Rectal smooth muscle tissue (tissue), 1 donor: ENCODE measurements around the gene RAP1GAP.
"Not testable (repeated sequence)": the region's sequence is repeated elsewhere in the genome, so short reads cannot be mapped to it uniquely, and the experiment has no call there.

Source experiments
- H3K27ac ChIP-seq: one replicate; pipeline ENCODE4 v1.7.0; 2013; ENCODE audit warnings: low read depth, low read length, inconsistent platforms
- H3K27me3 ChIP-seq: one replicate; pipeline ENCODE4 v1.7.0; 2013; ENCODE audit warnings: low read length; ENCODE audit not compliant: control insufficient read depth, insufficient read depth
- H3K36me3 ChIP-seq: one replicate; pipeline ENCODE4 v1.7.0; 2013; ENCODE audit warnings: low read length; ENCODE audit not compliant: control insufficient read depth, insufficient read depth
- H3K4me1 ChIP-seq: one replicate; pipeline ENCODE4 v1.7.0; 2013; ENCODE audit warnings: low read length; ENCODE audit not compliant: control insufficient read depth, insufficient read depth
- H3K4me3 ChIP-seq: one replicate; pipeline ENCODE4 v1.7.0; 2013; ENCODE audit warnings: low read length
- H3K9ac ChIP-seq: one replicate; pipeline ENCODE4 v1.7.0; 2013; ENCODE audit warnings: low read length

RAP1GAP gene

DNA sequence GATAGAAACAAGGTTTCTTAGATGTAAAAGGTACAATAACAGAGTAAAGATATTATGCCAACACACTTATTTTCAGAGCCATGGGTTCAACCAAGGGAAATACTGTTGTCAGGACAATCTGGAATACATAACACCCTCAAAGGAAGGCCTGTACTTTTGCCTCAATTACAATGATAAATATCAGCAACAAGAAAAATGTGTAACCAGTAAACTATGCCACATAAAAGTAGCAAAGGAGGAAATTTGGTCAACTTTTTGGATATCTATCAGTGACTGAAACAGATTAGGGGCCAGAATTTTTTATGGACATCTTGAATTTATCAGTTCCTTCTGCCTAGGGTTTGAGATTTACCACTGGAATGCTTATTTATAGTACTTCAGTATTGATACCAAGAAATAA, 24.6 kb upstream of the RAP1GAP start:
- no peaks in the 10 kb centered on the region for H3K4me1 ChIP-seq
- no peak overlapping the region for H3K27ac ChIP-seq
- no peak overlapping the region for H3K9ac ChIP-seq
- H3K36me3 ChIP-seq, result peaks cover 20% of the 10 kb centered on the region
- H3K4me3 ChIP-seq, result no peak overlapping the region
- no peaks in the 10 kb centered on the region for H3K27me3 ChIP-seq

- Histone ChIP-seq H3K36me3 (peaks cover 20% of the 10 kb centered on the region), H3K9ac (no peak overlapping the region), H3K4me3 (no peak overlapping the region), H3K27me3 (no peaks in the 10 kb centered on the region), H3K27ac (no peak overlapping the region), H3K4me1 (no peaks in the 10 kb centered on the region)
These were observed 22.6 kb upstream of the RAP1GAP start for GRCh38 chr1:21691739-21692138.

GRCh38 chr1:21689661-21690372, 20.7 kb upstream of the RAP1GAP start:
- H3K36me3 ChIP-seq, result peaks cover 26% of the 10 kb centered on the region

GRCh38 chr1:21687081-21687529, 17.9 kb upstream of the RAP1GAP start:
- H3K27ac ChIP-seq, result no peak overlapping the region
- no peak overlapping the region for H3K4me3 ChIP-seq
- H3K36me3 ChIP-seq, result peaks cover 11% of the 10 kb centered on the region
- no peak overlapping the region for H3K9ac ChIP-seq
- no peaks in the 10 kb centered on the region for H3K27me3 ChIP-seq
- no peaks in the 10 kb centered on the region for H3K4me1 ChIP-seq

More at GRCh38 chr1:21689661-21690372, 20.7 kb upstream of the RAP1GAP start:
- H3K9ac ChIP-seq, result no peak overlapping the region
- no peaks in the 10 kb centered on the region for H3K27me3 ChIP-seq
- no peak overlapping the region for H3K27ac ChIP-seq
- H3K4me3 ChIP-seq, result no peak overlapping the region
- H3K4me1 ChIP-seq, result no peaks in the 10 kb centered on the region

GRCh38 chr1:21685946-21686678, 17.0 kb upstream of the RAP1GAP start:
- H3K36me3 ChIP-seq, result peaks cover 9% of the 10 kb centered on the region
- no peaks in the 10 kb centered on the region for H3K4me1 ChIP-seq
- no peak overlapping the region for H3K4me3 ChIP-seq
- H3K27me3 ChIP-seq, result no peaks in the 10 kb centered on the region
- no peak overlapping the region for H3K9ac ChIP-seq
- H3K27ac ChIP-seq, result no peak overlapping the region

DNA sequence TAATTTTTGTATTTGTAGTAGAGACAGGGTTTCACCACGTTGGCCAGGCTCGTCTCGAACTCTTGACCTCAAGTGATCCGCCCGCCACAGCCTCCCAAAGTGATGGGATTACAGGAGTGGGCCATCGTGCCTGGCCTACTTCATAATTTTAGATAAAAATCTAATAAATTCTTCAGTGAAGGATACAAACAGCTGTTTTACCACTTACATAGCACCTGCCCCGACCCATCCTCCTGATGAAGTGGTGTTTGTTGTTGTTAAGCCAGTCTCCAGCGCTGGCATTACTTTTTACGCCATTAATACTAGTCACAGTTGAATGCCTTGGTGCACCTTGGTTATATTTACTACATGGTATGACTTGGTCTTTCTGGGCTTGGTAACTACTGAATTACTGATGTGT, 12.3 kb upstream of the RAP1GAP start:
- Histone ChIP-seq H3K4me1 (no peaks in the 10 kb centered on the region), H3K36me3 (peaks cover 7% of the 10 kb centered on the region), H3K4me3 (no peak overlapping the region), H3K27ac (no peak overlapping the region), H3K27me3 (no peaks in the 10 kb centered on the region), H3K9ac (no peak overlapping the region)

DNA sequence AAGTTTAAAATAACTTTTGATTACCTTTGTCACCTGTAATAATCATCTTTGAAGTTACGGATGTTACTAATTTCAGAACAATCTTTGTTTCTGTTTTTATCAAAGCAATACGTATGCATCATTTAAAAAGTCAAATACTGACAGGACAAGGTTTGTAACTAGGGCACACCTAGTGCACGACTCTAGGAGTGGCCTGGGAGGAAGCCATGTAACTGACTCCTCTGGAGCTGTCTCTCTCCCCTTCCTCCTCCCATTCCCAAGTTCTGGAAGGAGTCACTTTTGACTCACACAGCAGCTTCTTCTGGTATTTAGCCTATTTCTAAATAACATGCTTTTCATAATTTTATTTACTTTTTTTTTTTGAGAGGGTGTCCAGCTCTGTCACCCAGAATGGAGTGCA, 11.8 kb upstream of the RAP1GAP start:
- Histone ChIP-seq H3K4me3 (no peak overlapping the region), H3K27ac (no peak overlapping the region), H3K36me3 (peaks cover 2% of the 10 kb centered on the region), H3K27me3 (no peaks in the 10 kb centered on the region), H3K4me1 (no peaks in the 10 kb centered on the region), H3K9ac (no peak overlapping the region)

DNA sequence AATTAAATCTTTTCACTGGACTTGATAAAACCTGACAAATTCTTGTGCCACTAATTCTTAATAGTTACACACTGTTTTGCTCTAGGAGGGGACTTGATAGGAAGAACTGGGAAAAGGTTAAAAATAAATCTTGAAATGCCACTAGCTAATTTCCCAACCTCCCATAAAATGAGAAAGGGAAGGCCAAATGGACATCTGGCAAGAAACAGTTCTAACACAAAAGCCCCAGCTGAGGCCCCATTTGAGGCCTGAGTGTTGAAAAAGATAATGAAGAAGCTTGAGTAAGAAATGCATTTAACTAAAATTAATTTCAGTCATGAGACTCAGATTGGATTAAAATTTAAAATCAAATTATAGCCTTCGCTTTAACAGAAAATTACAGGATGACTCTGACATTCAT, 11.2 kb upstream of the RAP1GAP start:
- Histone ChIP-seq H3K27ac (no peak overlapping the region), H3K4me1 (no peaks in the 10 kb centered on the region), H3K4me3 (no peak overlapping the region), H3K27me3 (no peaks in the 10 kb centered on the region), H3K36me3 (peaks cover 2% of the 10 kb centered on the region), H3K9ac (no peak overlapping the region)

GRCh38 chr1:21677168-21677567, 8.0 kb upstream of the RAP1GAP start:
- Histone ChIP-seq H3K27me3 (no peaks in the 10 kb centered on the region), H3K27ac (no peak overlapping the region), H3K4me1 (peaks cover 13% of the 10 kb centered on the region), H3K9ac (no peak overlapping the region), H3K36me3 (peaks cover 2% of the 10 kb centered on the region), H3K4me3 (no peak overlapping the region)

GRCh38 chr1:21674957-21675356, 5.8 kb upstream of the RAP1GAP start:
- H3K36me3 ChIP-seq, result peaks cover 2% of the 10 kb centered on the region
- peaks cover 3% of the 10 kb centered on the region for H3K27me3 ChIP-seq
- no peak overlapping the region for H3K9ac ChIP-seq
- H3K4me1 ChIP-seq, result peaks cover 19% of the 10 kb centered on the region
- H3K27ac ChIP-seq, result no peak overlapping the region
- H3K4me3 ChIP-seq, result no peak overlapping the region

DNA sequence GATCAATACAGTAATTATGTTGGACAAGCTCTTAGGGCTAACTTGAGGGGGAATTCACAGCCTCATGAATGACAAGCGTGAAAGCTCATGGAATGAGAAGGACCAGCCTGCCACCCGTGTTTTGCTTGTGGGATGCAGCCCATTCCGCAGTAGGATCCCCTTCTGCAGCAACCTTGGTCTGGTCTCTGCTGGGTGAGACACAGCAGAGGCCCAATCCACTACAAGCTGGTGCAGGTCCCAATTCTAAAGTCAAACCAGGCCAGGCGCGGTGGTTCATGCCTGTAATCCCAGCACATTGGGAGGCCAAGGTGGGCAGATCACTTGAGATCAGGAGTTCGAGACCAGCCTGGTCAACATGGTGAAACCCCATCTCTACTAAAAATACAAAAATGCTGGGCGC, 4.7 kb upstream of the RAP1GAP start:
- not testable (repeated sequence) for H3K36me3 ChIP-seq, H3K9ac ChIP-seq, H3K4me3 ChIP-seq, H3K27me3 ChIP-seq
- peak overlapping the region; percentile 51 for H3K27ac ChIP-seq
- peaks cover 19% of the 10 kb centered on the region for H3K4me1 ChIP-seq

DNA sequence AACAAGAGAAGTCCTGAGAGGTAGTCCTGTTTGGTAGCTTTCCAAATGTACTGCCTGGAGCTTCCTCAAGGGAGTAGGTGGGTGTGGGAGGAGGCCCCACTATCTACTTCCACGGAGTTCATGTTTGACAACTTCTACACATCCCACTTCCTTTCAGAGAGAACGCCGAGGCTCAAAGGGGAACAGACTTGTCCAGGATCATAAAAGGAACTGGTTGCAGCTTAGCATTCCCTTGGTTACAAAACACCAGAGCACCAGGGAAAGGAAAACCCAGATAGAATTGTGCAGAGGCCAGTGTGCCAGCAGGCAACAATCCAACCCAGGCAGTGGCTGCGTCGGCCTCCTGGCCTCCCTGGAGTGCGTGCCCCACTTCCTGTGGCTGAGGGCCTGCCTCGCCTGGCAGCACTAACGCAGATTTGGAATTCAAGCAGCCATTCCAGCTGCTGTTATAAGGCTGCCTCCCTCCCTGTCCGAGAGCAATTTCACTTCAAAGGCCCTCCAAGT, 4.2 kb upstream of the RAP1GAP start:
- Histone ChIP-seq H3K36me3 (no peaks in the 10 kb centered on the region), H3K4me1 (peaks cover 19% of the 10 kb centered on the region), H3K4me3 (no peak overlapping the region), H3K27me3 (peaks cover 13% of the 10 kb centered on the region), H3K27ac (peak overlapping the region; percentile 51), H3K9ac (no peak overlapping the region)
